Vagina (tissue), 2 donors: ENCODE data around the gene GBF1.

ENCODE experiments used
- POLR2A ChIP-seq, 2 donors: fragments of 450-650 bp; IDR thresholded peaks; one replicate each; pipeline ENCODE4 v1.6.1; 2017; ENCODE audit warnings: antibody characterized with exemption in 2 of 2, mild to moderate bottlenecking in 2 of 2, moderate library complexity in 2 of 2
- POLR2AphosphoS5 ChIP-seq, 2 donors: sonication (generic); formaldehyde crosslinking; IDR thresholded peaks; one replicate each; pipeline ENCODE4 v1.9.0; 2017; ENCODE audit warnings: antibody characterized with exemption in 2 of 2, mild to moderate bottlenecking in 2 of 2, low read depth in 1 of 2; ENCODE audit not compliant: insufficient read depth in 1 of 2
- TF ChIP-seq, protein P1 (sequence below), 3 experiments: fragments of 450-650 bp in 2 of 3; fragments of 200-600 bp in 1 of 3; sonication (generic) in 1 of 3; IDR thresholded peaks; one replicate each; pipeline ENCODE4 v1.5.1; 2017 to 2019; ENCODE audit warnings: antibody characterized with exemption in 3 of 3, mild to moderate bottlenecking in 2 of 3, moderate library complexity in 2 of 3

DNA sequence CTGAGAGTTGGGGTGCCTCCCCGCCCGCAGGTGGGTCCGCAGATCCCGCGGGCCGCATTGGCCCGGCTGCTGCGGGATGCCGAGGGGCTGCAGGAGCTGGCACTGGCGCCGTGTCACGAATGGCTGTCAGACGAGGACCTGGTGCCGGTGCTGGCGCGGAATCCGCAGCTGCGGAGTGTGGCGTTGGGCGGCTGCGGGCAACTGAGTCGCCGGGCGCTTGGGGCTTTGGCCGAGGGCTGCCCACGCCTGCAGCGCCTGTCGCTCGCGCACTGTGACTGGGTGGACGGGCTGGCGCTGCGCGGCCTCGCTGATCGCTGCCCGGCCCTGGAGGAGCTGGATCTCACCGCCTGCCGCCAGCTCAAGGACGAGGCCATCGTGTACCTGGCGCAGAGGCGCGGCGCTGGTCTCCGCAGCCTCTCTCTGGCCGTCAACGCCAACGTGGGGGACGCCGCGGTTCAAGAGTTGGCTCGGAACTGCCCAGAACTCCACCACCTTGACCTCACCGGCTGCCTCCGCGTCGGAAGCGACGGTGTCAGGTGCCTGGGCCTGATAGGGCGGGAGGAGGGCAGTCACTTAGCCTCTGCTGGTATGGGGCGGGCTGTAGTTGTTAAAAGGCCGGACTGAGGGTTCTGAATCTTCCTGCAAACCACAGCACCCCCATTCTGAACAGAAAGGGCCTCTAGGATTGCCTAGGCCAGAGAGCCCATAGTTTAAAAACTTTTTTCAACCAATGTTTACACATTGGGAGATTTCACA, 176.6 kb downstream of the GBF1 start:
- TF ChIP-seq, protein P1, sequence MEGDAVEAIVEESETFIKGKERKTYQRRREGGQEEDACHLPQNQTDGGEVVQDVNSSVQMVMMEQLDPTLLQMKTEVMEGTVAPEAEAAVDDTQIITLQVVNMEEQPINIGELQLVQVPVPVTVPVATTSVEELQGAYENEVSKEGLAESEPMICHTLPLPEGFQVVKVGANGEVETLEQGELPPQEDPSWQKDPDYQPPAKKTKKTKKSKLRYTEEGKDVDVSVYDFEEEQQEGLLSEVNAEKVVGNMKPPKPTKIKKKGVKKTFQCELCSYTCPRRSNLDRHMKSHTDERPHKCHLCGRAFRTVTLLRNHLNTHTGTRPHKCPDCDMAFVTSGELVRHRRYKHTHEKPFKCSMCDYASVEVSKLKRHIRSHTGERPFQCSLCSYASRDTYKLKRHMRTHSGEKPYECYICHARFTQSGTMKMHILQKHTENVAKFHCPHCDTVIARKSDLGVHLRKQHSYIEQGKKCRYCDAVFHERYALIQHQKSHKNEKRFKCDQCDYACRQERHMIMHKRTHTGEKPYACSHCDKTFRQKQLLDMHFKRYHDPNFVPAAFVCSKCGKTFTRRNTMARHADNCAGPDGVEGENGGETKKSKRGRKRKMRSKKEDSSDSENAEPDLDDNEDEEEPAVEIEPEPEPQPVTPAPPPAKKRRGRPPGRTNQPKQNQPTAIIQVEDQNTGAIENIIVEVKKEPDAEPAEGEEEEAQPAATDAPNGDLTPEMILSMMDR (IDR thresholded peaks at IDR 0.05), result no peak
- TF ChIP-seq POLR2A (IDR thresholded peaks at IDR 0.05), result no peak
- no peak for TF ChIP-seq POLR2AphosphoS5 (IDR thresholded peaks at IDR 0.05; ENCODE audit: insufficient read depth in 1 of 2, low read depth in 1 of 2)
